Cardiac muscle cell (in vitro differentiated cells and primary cell): ENCODE results near the gene SFSWAP. TPM values are rescaled to one million over a fixed set of nuclear protein-coding genes. Genes with fewer than 3 reads are reported as not detected.

Experiments
- DNase-seq, 2 donors: peaks; one replicate each; pipeline versions ENCODE4 v3.0.0 to v3.0.0-alpha.2; 2010 to 2017; ENCODE audit warnings: low read depth in 1 of 2, low spot score in 1 of 2
- H3K27ac ChIP-seq: fragments of 200-600 bp; sonication (generic); 2 replicates; pipeline ENCODE4 v1.5.1; 2016
- H3K27me3 ChIP-seq: fragments of 200-600 bp; sonication (generic); 2 replicates; pipeline ENCODE4 v1.6.0; 2016; ENCODE audit warnings: control low read depth
- H3K36me3 ChIP-seq: fragments of 200-600 bp; sonication (generic); 2 replicates; pipeline ENCODE4 v1.5.1; 2016; ENCODE audit warnings: control low read depth
- H3K4me1 ChIP-seq: fragments of 200-600 bp; sonication (generic); 2 replicates; pipeline ENCODE4 v1.8.1; 2017; ENCODE audit warnings: low read depth, mild to moderate bottlenecking, mixed run types
- H3K4me3 ChIP-seq: fragments of 200-600 bp; sonication (generic); 2 replicates; pipeline ENCODE4 v1.5.1; 2016; ENCODE audit warnings: mild to moderate bottlenecking
- H3K9me3 ChIP-seq: fragments of 200-600 bp; sonication (generic); 2 replicates; pipeline ENCODE4 v1.5.1; 2017; ENCODE audit warnings: low read depth, mild to moderate bottlenecking, control low read depth
- CTCF ChIP-seq: IDR thresholded peaks from 2 replicates; pipeline ENCODE4 v1.5.1; 2012; ENCODE audit warnings: low read depth, mild to moderate bottlenecking, low read length
- polyA plus RNA-seq: library from polyadenylated mRNA; unstranded; fragments of >200 nt; fragmentation: Nextera tagmentation; extraction: Ambion mirVana; gene quantifications from 2 replicates; pipeline ENCODE4 v1.2.1, GENCODE V29; 2016
- total RNA-seq: library from RNA; depleted of rRNA; stranded (reverse); fragments of >200 nt; gene quantifications from 2 replicates; pipeline ENCODE4 v1.2.3, GENCODE V29; 2016

SFSWAP gene
- total and polyA plus RNA-seq, 2 experiments from 2014 or later = 24.1 to 44.8 TPM

GRCh38 chr12:131833288-131833895 lies 122.5 kb downstream of the SFSWAP start:
- TF ChIP-seq CTCF = no peak
- Histone ChIP-seq H3K27me3 (peaks cover 41% of the 10 kb centered on the region), H3K4me3 (no peak overlapping the region), H3K27ac (no peak overlapping the region), H3K9me3 (no peaks in the 10 kb centered on the region), H3K4me1 (no peaks in the 10 kb centered on the region), H3K36me3 (no peaks in the 10 kb centered on the region)
- DNase-seq = no peak

- H3K36me3 ChIP-seq = no peaks in the 10 kb centered on the region
- TF ChIP-seq CTCF = peak; percentile 51
- no peak overlapping the region for H3K4me3 ChIP-seq
- H3K27ac ChIP-seq = no peak overlapping the region
- no peaks in the 10 kb centered on the region for H3K9me3 ChIP-seq
- H3K4me1 ChIP-seq = no peaks in the 10 kb centered on the region
- peaks cover 34% of the 10 kb centered on the region for H3K27me3 ChIP-seq
- DNase-seq = peak in 1 of 2 donors; percentile 30
Measured at GRCh38 chr12:131833896-131834641, 123.2 kb downstream of the SFSWAP start.

GRCh38 chr12:131834798-131835615 lies 124.1 kb downstream of the SFSWAP start:
- H3K36me3 ChIP-seq = no peaks in the 10 kb centered on the region
- TF ChIP-seq CTCF = no peak
- H3K4me3 ChIP-seq = no peak overlapping the region
- peaks cover 25% of the 10 kb centered on the region for H3K27me3 ChIP-seq
- H3K9me3 ChIP-seq = no peaks in the 10 kb centered on the region
- no peak for DNase-seq
- H3K4me1 ChIP-seq = no peaks in the 10 kb centered on the region
- no peak overlapping the region for H3K27ac ChIP-seq

- Histone ChIP-seq H3K36me3 (no peaks in the 10 kb centered on the region), H3K27ac (no peak overlapping the region), H3K9me3 (no peaks in the 10 kb centered on the region), H3K4me1 (no peaks in the 10 kb centered on the region), H3K4me3 (no peak overlapping the region), H3K27me3 (peaks cover 18% of the 10 kb centered on the region)
- TF ChIP-seq CTCF = no peak
- DNase-seq = no peak
Measured at GRCh38 chr12:131835616-131836171, 124.8 kb downstream of the SFSWAP start.

- Histone ChIP-seq H3K27me3 (peaks cover 13% of the 10 kb centered on the region), H3K4me1 (no peaks in the 10 kb centered on the region), H3K4me3 (no peak overlapping the region), H3K9me3 (no peaks in the 10 kb centered on the region), H3K27ac (no peak overlapping the region), H3K36me3 (no peaks in the 10 kb centered on the region)
- DNase-seq = peak in 1 of 2 donors; percentile 33
- peak; percentile 49 for TF ChIP-seq CTCF
Measured at GRCh38 chr12:131836193-131836592, 125.3 kb downstream of the SFSWAP start.
